H9 (cell line): ENCODE data around the gene TNS2. TPM values are rescaled to one million over a fixed set of nuclear protein-coding genes. Genes with fewer than 3 reads are reported as not detected.

ENCODE experiments used
- DNase-seq: peaks from one replicate; pipeline ENCODE4 v3.0.0-alpha.2; 2017
- H2AFZ ChIP-seq: one replicate; pipeline ENCODE4 v1.6.1; 2013; ENCODE audit warnings: mild to moderate bottlenecking, low read length, control low read depth, moderate library complexity
- H2AK5ac ChIP-seq: 2 replicates; pipeline ENCODE4 v1.6.1; 2013; ENCODE audit warnings: low read length, control low read depth, mixed read lengths; ENCODE audit not compliant: insufficient read length
- H2BK120ac ChIP-seq: one replicate; pipeline ENCODE4 v1.6.1; 2013; ENCODE audit warnings: low read depth, mild to moderate bottlenecking, low read length, control low read depth, inconsistent platforms; ENCODE audit not compliant: poor library complexity, severe bottlenecking
- H2BK12ac ChIP-seq: 2 replicates; pipeline ENCODE4 v1.6.1; 2013; ENCODE audit warnings: low read length, control low read depth, mixed read lengths, low read depth; ENCODE audit not compliant: insufficient read length
- H2BK15ac ChIP-seq: 2 replicates; pipeline ENCODE4 v1.6.1; 2013; ENCODE audit warnings: low read depth, low read length, control low read depth
- H2BK20ac ChIP-seq: one replicate; pipeline ENCODE4 v1.6.1; 2013; ENCODE audit warnings: low read depth, mild to moderate bottlenecking, low read length, control low read depth, inconsistent platforms; ENCODE audit not compliant: poor library complexity, severe bottlenecking
- H2BK5ac ChIP-seq: 2 replicates; pipeline ENCODE4 v1.6.1; 2013; ENCODE audit warnings: low read length, control low read depth, mixed read lengths; ENCODE audit not compliant: insufficient read length
- H3K14ac ChIP-seq: 2 replicates; pipeline ENCODE4 v1.6.1; 2013; ENCODE audit warnings: low read length, control low read depth; ENCODE audit not compliant: insufficient read depth
- H3K18ac ChIP-seq: 2 replicates; pipeline ENCODE4 v1.6.1; 2013; ENCODE audit warnings: low read depth, mild to moderate bottlenecking, mixed read lengths, low read length, control low read depth; ENCODE audit not compliant: insufficient read length
- H3K23ac ChIP-seq: 2 replicates; pipeline ENCODE4 v1.6.1; 2013; ENCODE audit warnings: low read length, control low read depth, mixed read lengths, low read depth; ENCODE audit not compliant: insufficient read length
- H3K23me2 ChIP-seq: 2 replicates; pipeline ENCODE4 v1.6.1; 2013; ENCODE audit warnings: low read depth, mild to moderate bottlenecking, mixed read lengths, low read length, control low read depth; ENCODE audit not compliant: insufficient read length, poor library complexity, severe bottlenecking
- H3K27ac ChIP-seq: 2 replicates; pipeline ENCODE4 v1.5.1; 2013; ENCODE audit warnings: low read length, control low read depth, mixed read lengths, low read depth; ENCODE audit not compliant: insufficient read length
- H3K27me3 ChIP-seq: 2 replicates; pipeline ENCODE4 v1.6.1; 2013; ENCODE audit warnings: low read length, control low read depth, inconsistent platforms; ENCODE audit not compliant: insufficient read depth
- H3K4ac ChIP-seq: 2 replicates; pipeline ENCODE4 v1.6.1; 2013; ENCODE audit warnings: low read depth, mild to moderate bottlenecking, control low read depth, inconsistent platforms, low read length, moderate library complexity
- H3K4me1 ChIP-seq: 2 replicates; pipeline ENCODE4 v1.6.1; 2013; ENCODE audit warnings: low read length, control low read depth, inconsistent platforms; ENCODE audit not compliant: insufficient read depth
- H3K4me2 ChIP-seq: 2 replicates; pipeline ENCODE4 v1.6.1; 2013; ENCODE audit warnings: low read length, control low read depth, mixed read lengths; ENCODE audit not compliant: insufficient read length, insufficient read depth
- H3K56ac ChIP-seq: 2 replicates; pipeline ENCODE4 v1.6.1; 2013; ENCODE audit warnings: low read depth, mild to moderate bottlenecking, mixed read lengths, low read length, control low read depth; ENCODE audit not compliant: insufficient read length
- H3K79me1 ChIP-seq: 2 replicates; pipeline ENCODE4 v1.6.1; 2013; ENCODE audit warnings: low read depth, mild to moderate bottlenecking, moderate library complexity, low read length, control low read depth, inconsistent platforms; ENCODE audit not compliant: insufficient read depth, poor library complexity, severe bottlenecking
- H3K79me2 ChIP-seq: 2 replicates; pipeline ENCODE4 v1.6.1; 2013; ENCODE audit warnings: low read length, control low read depth, inconsistent platforms; ENCODE audit not compliant: insufficient read depth
- H3K9ac ChIP-seq: 2 replicates; pipeline ENCODE4 v1.6.1; 2013; ENCODE audit warnings: low read length, control low read depth, mixed read lengths; ENCODE audit not compliant: insufficient read length; ENCODE audit errors: extremely low read depth
- H3K9me3 ChIP-seq: one replicate; pipeline ENCODE4 v1.6.1; 2013; ENCODE audit warnings: low read depth, low read length, inconsistent platforms; ENCODE audit not compliant: control insufficient read depth
- H3T11ph ChIP-seq: one replicate; pipeline ENCODE4 v1.6.1; 2013; ENCODE audit warnings: mild to moderate bottlenecking, low read length, control low read depth, inconsistent platforms
- H4K20me1 ChIP-seq: one replicate; pipeline ENCODE4 v1.6.1; 2013; ENCODE audit not compliant: control insufficient read depth, insufficient read length, insufficient read depth
- H4K5ac ChIP-seq: 2 replicates; pipeline ENCODE4 v1.6.1; 2013; ENCODE audit warnings: low read depth, mild to moderate bottlenecking, mixed read lengths, low read length, control low read depth; ENCODE audit not compliant: insufficient read length
- H4K8ac ChIP-seq: replicated peaks from 2 replicates; pipeline ENCODE4 v1.6.1; 2013; ENCODE audit warnings: low read length, control low read depth, mixed read lengths, low read depth; ENCODE audit not compliant: insufficient read length
- H4K91ac ChIP-seq: 2 replicates; pipeline ENCODE4 v1.6.1; 2013; ENCODE audit warnings: low read depth, mild to moderate bottlenecking, moderate library complexity, mixed read lengths, low read length, control low read depth; ENCODE audit not compliant: insufficient read length
- H3K27ac Mint-ChIP-seq, 3 experiments: 2 replicates in 2 of 3; 3 replicates in 1 of 3; pipeline ENCODE4 v1.8.0; 2020 to 2021; ENCODE audit warnings: mixed read lengths in 3 of 3, mild to moderate bottlenecking in 1 of 3, moderate library complexity in 1 of 3
- H3K27me3 Mint-ChIP-seq: 2 replicates; pipeline ENCODE4 v1.8.0; 2021; ENCODE audit warnings: low read depth, mild to moderate bottlenecking, moderate library complexity, mixed read lengths
- H3K36me3 Mint-ChIP-seq, 3 experiments: 2 replicates in 2 of 3; 3 replicates in 1 of 3; pipeline ENCODE4 v1.8.0; 2020 to 2021; ENCODE audit warnings: low read depth in 3 of 3, mixed read lengths in 3 of 3; ENCODE audit not compliant: insufficient read depth in 1 of 3
- H3K4me1 Mint-ChIP-seq, 2 experiments: 2 replicates each; pipeline ENCODE4 v1.8.0; 2020; ENCODE audit warnings: mixed read lengths in 2 of 2
- H3K4me3 Mint-ChIP-seq, 2 experiments: 2 replicates in 1 of 2; 3 replicates in 1 of 2; pipeline ENCODE4 v1.8.0; 2020 to 2021; ENCODE audit warnings: mild to moderate bottlenecking in 2 of 2, mixed read lengths in 2 of 2, moderate library complexity in 1 of 2
- H3K9me3 Mint-ChIP-seq, 2 experiments: 2 replicates in 1 of 2; 3 replicates in 1 of 2; pipeline ENCODE4 v1.8.0; 2020; ENCODE audit warnings: mild to moderate bottlenecking in 2 of 2, mixed read lengths in 2 of 2, moderate library complexity in 1 of 2
- CTCF ChIP-seq: fragments of 200-600 bp; sonication (generic); conservative IDR thresholded peaks from 3 replicates; pipeline ENCODE4 v1.8.0; 2021; ENCODE audit warnings: antibody characterized with exemption, mild to moderate bottlenecking
- WGBS: extraction: QIAGEN DNeasy Blood & Tissue Kit; methylation state at CpG from one replicate; pipeline ENCODE4 v1.1.7; 2013; ENCODE audit warnings: missing lambda C conversion rate, low lambda C conversion rate, mixed read lengths; ENCODE audit not compliant: insufficient read length; ENCODE audit errors: extremely low coverage; 5-methylcytosine and 5-hydroxymethylcytosine counted together
- total RNA-seq: library from RNA; stranded (reverse); gene quantifications from 2 replicates; pipeline ENCODE4 v1.2.1, GENCODE V29; 2021

TNS2 gene
- total RNA-seq, 1 experiment from 2014 or later, result 4.5 TPM

GRCh38 chr12:53102883-53103807 is 53.3 kb downstream of the TNS2 start, which contains the start of gene SOAT2:
Gene SOAT2 (plus strand): TSS chr12:53103486. CDS start chr12:53103578, 92 bp downstream.
- Histone ChIP-seq H2BK5ac (no peak within 1 kb of the TSS), H3K18ac (no peak within 1 kb of the TSS), H2BK20ac (no peak within 1 kb of the TSS), H3K79me2 (no peaks in the 10 kb centered on the region), H3K27ac (no peak within 1 kb of the TSS), H3K14ac (no peak within 1 kb of the TSS), H3K9me3 (no peaks in the 10 kb centered on the region), H4K91ac (no peak within 1 kb of the TSS), H3K79me1 (no peaks in the 10 kb centered on the region), H2BK120ac (no peak within 1 kb of the TSS), H3T11ph (no peak within 1 kb of the TSS), H3K4ac (no peak within 1 kb of the TSS), H2BK12ac (no peak within 1 kb of the TSS), H4K5ac (no peak within 1 kb of the TSS), H2AK5ac (no peak within 1 kb of the TSS), H3K4me2 (no peak within 1 kb of the TSS), H3K27me3 (no peaks in the 10 kb centered on the region; the same call in 1 of the 2 replicates), H4K20me1 (no peaks in the 10 kb centered on the region), H3K23me2 (peaks cover 5% of the 10 kb centered on the region), H2BK15ac (no peak within 1 kb of the TSS), H3K23ac (no peak within 1 kb of the TSS), H3K56ac (no peak within 1 kb of the TSS), H2AFZ (no peak within 1 kb of the TSS), H3K9ac (no peak within 1 kb of the TSS), H4K8ac (no peak within 1 kb of the TSS), H3K4me1 (peaks cover 4% of the 10 kb centered on the region; the same call in 1 of the 2 replicates)
- TF ChIP-seq CTCF, result no peak
- DNase-seq, result no peak
- Mint-ChIP-seq H3K27me3 (peaks cover 36% of the 10 kb centered on the region), H3K36me3 (no peaks in the 10 kb centered on the region; a peak in 1 of 7 replicates), H3K27ac (peak within 1 kb of the TSS in 1 of 3 experiments; percentile 78; a peak in 1 of 7 replicates), H3K9me3 (no peaks in the 10 kb centered on the region; a peak in 1 of 5 replicates), H3K4me3 (no peak within 1 kb of the TSS; a peak in 1 of 5 replicates), H3K4me1 (peaks cover 21 to 29% of the 10 kb centered on the region in 2 experiments)
- WGBS, result no CpG with 5 or more reads among the region's 23 CpGs
